ENCODE measurements around the gene ZEB2. TPM values are rescaled to one million over a fixed set of nuclear protein-coding genes. Genes with fewer than 3 reads are reported as not detected.

Gene ZEB2
- total RNA-seq, 6 donors from 2014 or later, result 104 to 237 (median 148) TPM

- Histone ChIP-seq H3K4me3 (no peak overlapping the region), H3K36me3 (no peaks in the 10 kb centered on the region), H3K9me3 (no peaks in the 10 kb centered on the region), H3K27ac (no peak overlapping the region), H3K4me1 (peaks cover 0 to 11% (median 0%) of the 10 kb centered on the region in 4 donors), H3K27me3 (no peaks in the 10 kb centered on the region)
- WGBS, 2 donors, result 68 to 70% methylated on average over 3 of the region's 3 CpGs
- no peak for ATAC-seq (ENCODE audit: low FRiP score in 2 of 2)
- no peak for DNase-seq
- no peak for TF ChIP-seq EP300 (IDR thresholded peaks at IDR 0.05)
- TF ChIP-seq POLR2A (IDR thresholded peaks at IDR 0.05), result no peak
- no peak for TF ChIP-seq POLR2AphosphoS5 (IDR thresholded peaks at IDR 0.05)
- no peak for TF ChIP-seq CTCF (IDR thresholded peaks at IDR 0.05)
Observed at GRCh38 chr2:144354953-144355352, 165.0 kb downstream of the ZEB2 start.

GRCh38 chr2:144351687-144352086, 168.2 kb downstream of the ZEB2 start:
- Histone ChIP-seq H3K36me3 (no peaks in the 10 kb centered on the region), H3K27me3 (no peaks in the 10 kb centered on the region), H3K9me3 (no peaks in the 10 kb centered on the region), H3K27ac (no peak overlapping the region), H3K4me3 (no peak overlapping the region), H3K4me1 (no peaks in the 10 kb centered on the region)
- WGBS, 2 donors, result 95 to 96% methylated on average over 5 of the region's 5 CpGs
- DNase-seq, result no peak
- no peak for TF ChIP-seq POLR2A (IDR thresholded peaks at IDR 0.05)
- TF ChIP-seq CTCF (IDR thresholded peaks at IDR 0.05), result no peak
- TF ChIP-seq POLR2AphosphoS5 (IDR thresholded peaks at IDR 0.05), result no peak
- TF ChIP-seq EP300 (IDR thresholded peaks at IDR 0.05), result no peak
- no peak for ATAC-seq (ENCODE audit: low FRiP score in 2 of 2)

- WGBS, 2 donors, result 74% methylated on average over 7 of the region's 7 CpGs
- TF ChIP-seq CTCF (IDR thresholded peaks at IDR 0.05) (no peak), POLR2AphosphoS5 (IDR thresholded peaks at IDR 0.05) (no peak), POLR2A (IDR thresholded peaks at IDR 0.05) (no peak), EP300 (IDR thresholded peaks at IDR 0.05) (no peak)
- Histone ChIP-seq H3K4me1 (no peaks in the 10 kb centered on the region), H3K36me3 (no peaks in the 10 kb centered on the region), H3K27me3 (no peaks in the 10 kb centered on the region), H3K4me3 (no peak overlapping the region), H3K27ac (no peak overlapping the region), H3K9me3 (no peaks in the 10 kb centered on the region)
- no peak for ATAC-seq (ENCODE audit: low FRiP score in 2 of 2)
- no peak for DNase-seq
Observed at GRCh38 chr2:144350151-144350802, 169.6 kb downstream of the ZEB2 start.

- Histone ChIP-seq H3K27ac (no peak overlapping the region), H3K9me3 (no peaks in the 10 kb centered on the region), H3K4me1 (no peaks in the 10 kb centered on the region), H3K36me3 (no peaks in the 10 kb centered on the region), H3K27me3 (no peaks in the 10 kb centered on the region), H3K4me3 (no peak overlapping the region)
- 80 to 87% methylated on average over 3 of the region's 3 CpGs for WGBS, 2 donors
- no peak for ATAC-seq (ENCODE audit: low FRiP score in 2 of 2)
- TF ChIP-seq CTCF (IDR thresholded peaks at IDR 0.05) (no peak), EP300 (IDR thresholded peaks at IDR 0.05) (no peak), POLR2AphosphoS5 (IDR thresholded peaks at IDR 0.05) (no peak), POLR2A (IDR thresholded peaks at IDR 0.05) (no peak)
- no peak for DNase-seq
Observed at GRCh38 chr2:144349674-144350073, 170.2 kb downstream of the ZEB2 start.

- no peaks in the 10 kb centered on the region for H3K9me3 ChIP-seq
- H3K27ac ChIP-seq, result no peak overlapping the region
- no peak overlapping the region for H3K4me3 ChIP-seq
- no peaks in the 10 kb centered on the region for H3K36me3 ChIP-seq
- TF ChIP-seq POLR2AphosphoS5 (IDR thresholded peaks at IDR 0.05) (no peak), CTCF (IDR thresholded peaks at IDR 0.05) (no peak), POLR2A (IDR thresholded peaks at IDR 0.05) (no peak), EP300 (IDR thresholded peaks at IDR 0.05) (no peak)
- 73 to 79% methylated on average over 2 of the region's 2 CpGs for WGBS, 2 donors
- no peaks in the 10 kb centered on the region for H3K4me1 ChIP-seq
- DNase-seq (no peak), ATAC-seq (ENCODE audit: low FRiP score in 2 of 2) (no peak)
- H3K27me3 ChIP-seq, result no peaks in the 10 kb centered on the region
Observed at GRCh38 chr2:144348846-144349245, 171.1 kb downstream of the ZEB2 start.
